ENCODE data around the gene KRTAP19-1.

The KRTAP19-1 gene

DNA sequence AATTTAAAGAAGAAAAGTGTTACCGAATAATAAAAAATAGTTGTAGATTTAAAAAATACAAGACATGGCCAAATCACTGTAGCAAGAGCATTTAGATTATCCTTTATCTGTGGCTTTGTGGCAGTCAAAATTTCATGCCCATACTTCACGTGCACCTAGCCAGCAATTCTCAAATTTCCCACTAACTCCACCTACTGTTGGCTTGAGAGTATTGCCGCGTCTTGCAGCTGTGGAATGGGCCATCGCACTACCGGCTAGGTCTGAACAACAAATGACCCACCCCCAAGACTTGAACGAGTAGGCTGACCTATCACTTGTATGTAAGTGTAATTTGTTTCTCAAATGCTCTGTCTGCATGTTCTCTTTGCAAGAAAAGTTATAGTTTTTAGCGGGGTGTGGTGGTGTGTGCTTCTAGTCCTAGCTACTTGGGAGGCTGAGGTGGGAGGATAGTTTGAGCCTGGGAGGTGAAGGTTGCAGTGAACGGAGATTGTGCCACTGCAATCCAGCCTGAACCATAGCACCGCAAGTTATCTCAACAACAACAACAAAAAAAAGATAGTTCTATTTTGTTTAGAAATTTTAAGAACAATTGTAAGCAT, 46.0 kb downstream of the KRTAP19-1 start:
- no peak overlapping the region for H3K4me3 ChIP-seq (ENCODE audit: low read depth in 1 of 2, low read length in 2 of 2)

DNA sequence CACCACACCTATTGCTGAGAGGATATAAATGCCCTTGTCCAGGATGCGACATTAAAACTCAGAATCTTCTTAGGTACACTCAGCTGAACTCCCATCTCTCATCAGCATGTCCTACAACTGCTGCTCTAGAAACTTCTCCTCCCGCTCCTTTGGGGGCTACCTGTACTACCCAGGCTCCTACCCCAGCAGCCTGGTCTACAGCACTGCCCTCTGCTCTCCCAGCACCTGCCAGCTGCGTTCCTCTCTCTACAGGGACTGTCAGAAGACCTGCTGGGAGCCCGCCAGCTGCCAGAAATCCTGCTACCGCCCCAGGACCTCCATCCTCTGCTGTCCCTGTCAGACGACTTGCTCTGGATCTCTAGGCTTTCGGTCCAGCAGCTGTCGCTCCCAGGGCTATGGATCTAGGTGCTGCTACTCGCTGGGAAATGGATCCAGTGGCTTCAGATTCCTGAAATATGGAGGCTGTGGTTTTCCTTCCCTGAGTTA, 50.0 kb downstream of the KRTAP19-1 start, which contains the start of gene KRTAP13-4:
KRTAP13-4 (plus strand) TSS at position 51 of the 486 bp plus-strand sequence; CDS start at position 107, 56 bp downstream.
- Histone ChIP-seq H3K9ac (ENCODE audit: low read depth in 1 of 2, low read length in 2 of 2) (no peak within 1 kb of the TSS), H3K4me1 (ENCODE audit: control insufficient read depth in 1 of 2, insufficient read depth in 2 of 2, low read length in 2 of 2) (no peaks in the 10 kb centered on the region), H3K36me3 (ENCODE audit: control insufficient read depth in 1 of 2, insufficient read depth in 2 of 2, low read length in 2 of 2) (no peaks in the 10 kb centered on the region), H3K27me3 (ENCODE audit: control insufficient read depth in 1 of 2, insufficient read depth in 2 of 2, low read length in 2 of 2) (no peaks in the 10 kb centered on the region), H3K27ac (ENCODE audit: low read depth, low read length) (no peak within 1 kb of the TSS), H3K9me3 (ENCODE audit: control insufficient read depth in 1 of 2, low read length in 2 of 2) (peaks cover 0 to 19% of the 10 kb centered on the region in 2 donors), H3K4me3 (ENCODE audit: low read depth in 1 of 2, low read length in 2 of 2) (no peak within 1 kb of the TSS)

More for the DNA sequence above, 46.0 kb downstream of the KRTAP19-1 start:
- Histone ChIP-seq H3K9me3 (ENCODE audit: control insufficient read depth in 1 of 2, low read length in 2 of 2) (peaks cover 0 to 10% of the 10 kb centered on the region in 2 donors), H3K27me3 (ENCODE audit: control insufficient read depth in 1 of 2, insufficient read depth in 2 of 2, low read length in 2 of 2) (no peaks in the 10 kb centered on the region), H3K9ac (ENCODE audit: low read depth in 1 of 2, low read length in 2 of 2) (no peak overlapping the region), H3K4me1 (ENCODE audit: control insufficient read depth in 1 of 2, insufficient read depth in 2 of 2, low read length in 2 of 2) (no peaks in the 10 kb centered on the region), H3K27ac (ENCODE audit: low read depth, low read length) (no peak overlapping the region), H3K36me3 (ENCODE audit: control insufficient read depth in 1 of 2, insufficient read depth in 2 of 2, low read length in 2 of 2) (no peaks in the 10 kb centered on the region)

Data from duodenal mucosa (tissue), 2 donors.